HepG2 (cell line): ENCODE data around the gene GRM4. TPM values are rescaled to one million over a fixed set of nuclear protein-coding genes. Genes with fewer than 3 reads are reported as not detected.

Source experiments
- ATAC-seq: fragments of 200-7000 bp; cut with Tn5 transposase; 3 replicates; pipeline ENCODE4 v1.9.1; 2020; ENCODE audit warnings: mild to moderate bottlenecking, moderate library complexity
- BruUV-seq: library from RNA; stranded (reverse); fragments of 400-500 nt; replicated peaks from 2 replicates; lab custom pipeline; 2021; lab: Mats Ljungman, UMichigan
- CTCF ChIA-PET: fragments of 300-600 bp; formaldehyde crosslinking; extraction: SDS; loops from one replicate; lab custom pipeline; 2021; ENCODE audit warnings: low total read pairs, inconsistent platforms, low intra/inter-chr PET ratio; lab: Yijun Ruan, JAX
- POLR2A ChIA-PET: fragments of 350-600 bp; sonication (Branson Sonifier 250); formaldehyde crosslinking; loops from one replicate; lab custom pipeline; 2020; ENCODE audit warnings: antibody characterized with exemption, inconsistent platforms; lab: Yijun Ruan, JAX
- DNase-seq: peaks from one replicate; pipeline ENCODE4 v3.0.0-alpha.2; 2015; ENCODE audit warnings: low spot score
- FAIRE-seq: peaks from 3 replicates; lab custom pipeline; 2011; peaks lifted over from hg19 to GRCh38; lab: Jason Lieb, UNC
- H2AFZ ChIP-seq: one replicate; pipeline ENCODE4 v1.6.1; 2011; ENCODE audit warnings: low read length, inconsistent platforms
- H3K27ac ChIP-seq: fragments of 300-600 bp; 3 replicates; pipeline ENCODE4 v1.8.0; 2011; ENCODE audit warnings: mixed run types, mild to moderate bottlenecking, mixed read lengths, low read length, inconsistent platforms; ENCODE audit not compliant: insufficient read depth; ENCODE audit errors: extremely low read length
- H3K27me3 ChIP-seq, 2 experiments: fragments of 200-600 bp in 1 of 2; 2 replicates in 1 of 2; 3 replicates in 1 of 2; pipeline versions ENCODE4 v1.6.0 to v1.8.0; 2011; ENCODE audit warnings: low read length in 2 of 2, mild to moderate bottlenecking in 2 of 2, moderate library complexity in 2 of 2, inconsistent platforms in 1 of 2; ENCODE audit not compliant: insufficient read depth in 2 of 2, control insufficient read depth in 1 of 2
- H3K36me3 ChIP-seq, 2 experiments: fragments of 200-600 bp in 1 of 2; replicated peaks in 1 of 2; 2 replicates in 1 of 2; 3 replicates in 1 of 2; pipeline versions ENCODE4 v1.5.1 to v1.8.0; 2011; ENCODE audit warnings: low read length in 2 of 2, inconsistent platforms in 1 of 2; ENCODE audit not compliant: insufficient read depth in 2 of 2, control insufficient read depth in 1 of 2
- H3K4me1 ChIP-seq: 2 replicates; pipeline ENCODE4 v1.5.1; 2012; ENCODE audit warnings: low read length, inconsistent platforms; ENCODE audit not compliant: insufficient read depth
- H3K4me2 ChIP-seq: 2 replicates; pipeline ENCODE4 v1.6.0; 2011; ENCODE audit warnings: low read depth, low read length, inconsistent platforms
- H3K4me3 ChIP-seq, 3 experiments: fragments of 200-600 bp in 1 of 3; sonication (generic), shearing (Covaris generic) in 1 of 3; replicated peaks in 1 of 3; 2 replicates each; pipeline ENCODE4 v1.5.1; 2011 to 2016; ENCODE audit warnings: low read length in 3 of 3, inconsistent platforms in 2 of 3, low read depth in 2 of 3, mild to moderate bottlenecking in 2 of 3, control low read depth in 1 of 3, mixed read lengths in 1 of 3; ENCODE audit not compliant: insufficient read depth in 1 of 3
- H3K79me2 ChIP-seq: one replicate; pipeline ENCODE4 v1.6.1; 2011; ENCODE audit warnings: low read length, inconsistent platforms; ENCODE audit not compliant: insufficient read depth
- H3K9ac ChIP-seq: 2 replicates; pipeline ENCODE4 v1.6.0; 2011; ENCODE audit warnings: mild to moderate bottlenecking, low read depth, low read length, inconsistent platforms; ENCODE audit not compliant: insufficient read depth
- H3K9me3 ChIP-seq: 2 replicates; pipeline ENCODE4 v1.5.1; 2012; ENCODE audit warnings: mild to moderate bottlenecking, low read length
- H4K20me1 ChIP-seq: 2 replicates; pipeline ENCODE4 v1.6.0; 2011; ENCODE audit warnings: inconsistent platforms, mild to moderate bottlenecking, low read length, moderate library complexity; ENCODE audit not compliant: insufficient read depth
- FUBP1 ChIP-seq: sonication (generic); formaldehyde crosslinking; IDR thresholded peaks from 2 replicates; pipeline ENCODE4 v1.5.1; 2020; ENCODE audit warnings: missing genetic modification reagents, mild to moderate bottlenecking, borderline replicate concordance
- NCOA5 ChIP-seq: sonication (generic); formaldehyde crosslinking; IDR thresholded peaks from 2 replicates; pipeline ENCODE4 v1.4.0; 2020; ENCODE audit warnings: missing genetic modification reagents
- NKX3-1 ChIP-seq: sonication (generic); formaldehyde crosslinking; IDR thresholded peaks from 2 replicates; pipeline ENCODE4 v1.5.0; 2020; ENCODE audit warnings: missing genetic modification reagents
- SIX4 ChIP-seq: sonication (generic); formaldehyde crosslinking; IDR thresholded peaks from 2 replicates; pipeline ENCODE4 v1.4.0; 2020; ENCODE audit warnings: missing genetic modification reagents
- SMYD3 ChIP-seq: sonication (generic); formaldehyde crosslinking; IDR thresholded peaks from 2 replicates; pipeline ENCODE4 v1.8.1; 2023; ENCODE audit warnings: mild to moderate bottlenecking, missing genetic modification reagents
- SNAPC2 ChIP-seq: sonication (generic); formaldehyde crosslinking; IDR thresholded peaks from 2 replicates; pipeline ENCODE4 v1.8.1; 2022; ENCODE audit warnings: mild to moderate bottlenecking, missing genetic modification reagents
- ZNF547 ChIP-seq: sonication (generic); formaldehyde crosslinking; IDR thresholded peaks from 2 replicates; pipeline ENCODE4 v1.5.1; 2020; ENCODE audit warnings: mild to moderate bottlenecking, missing genetic modification reagents
- ZNF580 ChIP-seq: IDR thresholded peaks from 2 replicates; pipeline ENCODE4 v1.6.1; 2016; ENCODE audit warnings: low read depth, borderline replicate concordance
- WGBS: methylation state at CpG from one replicate; pipeline ENCODE4 v1.1.6; 2017; ENCODE audit warnings: low lambda C conversion rate; 5-methylcytosine and 5-hydroxymethylcytosine counted together
- in situ Hi-C: cut with HindIII; loops from 2 replicates; pipeline ENCODE4 v1.10.0; 2017; ENCODE audit warnings: low pct_unique_long_range_greater_than_20kb; ENCODE audit not compliant: extremely low pct_ligation_motif_present
- intact Hi-C: fragments of 100-400 bp; cut with micrococcal nuclease; formaldehyde crosslinking; loops from one replicate; pipeline ENCODE4 v1.10.0; 2022; ENCODE audit not compliant: unreplicated experiment
- polyA plus RNA-seq, 8 experiments: library from polyadenylated mRNA; depleted of rRNA in 3 of 8; stranded (reverse) in 7 of 8; unstranded in 1 of 8; fragments of >200 nt; fragmentation: Illumina TruSeq in 4 of 8; extraction: Trizol in 4 of 8; gene quantifications; 2 replicates each; pipeline versions ENCODE4 v1.2.1 to v1.2.3, GENCODE V29; 2011 to 2016; ENCODE audit warnings: low read depth in 4 of 8, missing spikeins in 1 of 8, mixed read lengths in 1 of 8; ENCODE audit not compliant: insufficient read depth in 1 of 8
- total RNA-seq, 5 experiments: library from RNA; depleted of rRNA; stranded (reverse); fragments of >200 nt; fragmentation: Illumina TruSeq; extraction: Trizol; gene quantifications; 2 replicates each; pipeline ENCODE4 v1.2.3, GENCODE V29; 2016; ENCODE audit warnings: low read depth in 1 of 5

Gene GRM4
- total and polyA plus RNA-seq, 2 of the 13 experiments (the other 11 are each of a cell fraction or from before 2014, with no cell fraction given): not detected

GRCh38 chr6:34150766-34151165 lies 4.9 kb upstream of the GRM4 start:
- ChIA-PET POLR2A (no interaction called here), CTCF (no interaction called here)

GRCh38 chr6:34149831-34150400 lies 4.0 kb upstream of the GRM4 start:
- Histone ChIP-seq H3K27me3 (peaks cover 13 to 80% of the 10 kb centered on the region in 2 experiments), H3K79me2 (no peaks in the 10 kb centered on the region), H2AFZ (no peak overlapping the region), H3K4me1 (no peaks in the 10 kb centered on the region; the same call in 1 of the 2 replicates), H3K27ac (no peak overlapping the region), H3K4me3 (no peak overlapping the region), H3K4me2 (no peak overlapping the region), H3K9ac (no peak overlapping the region), H3K9me3 (no peaks in the 10 kb centered on the region), H3K36me3 (no peaks in the 10 kb centered on the region), H4K20me1 (peaks cover 2% of the 10 kb centered on the region; the same call in 1 of the 2 replicates)
- WGBS: 14% methylated on average over 4 of the region's 4 CpGs
- ChIA-PET POLR2A (no interaction called here), CTCF (no interaction called here)
- FAIRE-seq: no peak
- DNase-seq: no peak
- intact Hi-C loops: no loop called here
- no peak for ATAC-seq
- in situ Hi-C loops: loop anchor here (10.0 kb wide), 1 partner anchor 385 kb away; no protein-coding TSS in a partner anchor
- TF ChIP-seq ZNF580 (CRISPR knock-in tag) (no peak), SNAPC2 (no peak), SIX4 (CRISPR knock-in tag) (no peak), NCOA5 (no peak)
- no TSS peak for BruUV-seq

More at GRCh38 chr6:34150766-34151165, 4.9 kb upstream of the GRM4 start:
- in situ Hi-C loops: loop anchor here (10.0 kb wide), 1 partner anchor 386 kb away; no protein-coding TSS in a partner anchor
- ATAC-seq (no peak), DNase-seq (no peak), FAIRE-seq (no peak)
- H3K27ac ChIP-seq: no peak overlapping the region
- intact Hi-C loops: no loop called here
- no peaks in the 10 kb centered on the region; the same call in 1 of the 2 replicates for H4K20me1 ChIP-seq
- 21% methylated on average over 8 of the region's 8 CpGs for WGBS
- H3K4me1 ChIP-seq: no peaks in the 10 kb centered on the region; the same call in 1 of the 2 replicates
- no peaks in the 10 kb centered on the region for H3K9me3 ChIP-seq
- BruUV-seq: no TSS peak
- H3K4me2 ChIP-seq: no peak overlapping the region
- no peaks in the 10 kb centered on the region for H3K36me3 ChIP-seq
- H2AFZ ChIP-seq: no peak overlapping the region
- H3K27me3 ChIP-seq: peaks cover 11 to 72% of the 10 kb centered on the region in 2 experiments
- no peak overlapping the region for H3K4me3 ChIP-seq
- H3K79me2 ChIP-seq: no peaks in the 10 kb centered on the region
- TF ChIP-seq FUBP1 (CRISPR knock-in tag) (no peak), NKX3-1 (CRISPR knock-in tag) (no peak), SMYD3 (CRISPR knock-in tag) (no peak), ZNF547 (CRISPR knock-in tag) (no peak)
- H3K9ac ChIP-seq: no peak overlapping the region
